HG03442 (cell line): ENCODE measurements around the gene PNMT.

ENCODE experiments used
- ATAC-seq: cut with Tn5 transposase; IDR thresholded peaks from one replicate; pipeline ENCODE4 v1.9.1; 2021; ENCODE audit warnings: mild to moderate bottlenecking, moderate library complexity; ENCODE audit not compliant: unreplicated experiment

PNMT gene

GRCh38 chr17:39666601-39667261, 1.5 kb upstream of the PNMT start:
- no peak for ATAC-seq

- no peak for ATAC-seq
Observed at GRCh38 chr17:39667262-39667944, 850 bp upstream of the PNMT start.

- no peak for ATAC-seq
Observed at GRCh38 chr17:39669897-39670735, 1.9 kb downstream of the PNMT start.

GRCh38 chr17:39670746-39671145, 2.5 kb downstream of the PNMT start:
- ATAC-seq: no peak

GRCh38 chr17:39671651-39672521, 3.6 kb downstream of the PNMT start:
- ATAC-seq: no peak

- no peak for ATAC-seq
Observed at GRCh38 chr17:39672522-39673334, 4.5 kb downstream of the PNMT start.

- no peak for ATAC-seq
Observed at GRCh38 chr17:39673335-39674081, 5.3 kb downstream of the PNMT start.

GRCh38 chr17:39674179-39674578, 5.9 kb downstream of the PNMT start:
- no peak for ATAC-seq

GRCh38 chr17:39674702-39675389, 6.6 kb downstream of the PNMT start:
- no peak for ATAC-seq

- ATAC-seq: no peak
Observed at GRCh38 chr17:39675390-39676082, 7.3 kb downstream of the PNMT start.

- ATAC-seq: no peak
Observed at GRCh38 chr17:39676198-39676819, 8.1 kb downstream of the PNMT start.

GRCh38 chr17:39677072-39677471, 8.8 kb downstream of the PNMT start:
- no peak for ATAC-seq

GRCh38 chr17:39677542-39678339, 9.5 kb downstream of the PNMT start:
- no peak for ATAC-seq

GRCh38 chr17:39678340-39679116, 10.3 kb downstream of the PNMT start:
- no peak for ATAC-seq

GRCh38 chr17:39679521-39680192, 11.4 kb downstream of the PNMT start:
- ATAC-seq: no peak
